Endodermal cell (in vitro differentiated cells): ENCODE data around the gene PMVK. TPM values are rescaled to one million over a fixed set of nuclear protein-coding genes. Genes with fewer than 3 reads are reported as not detected.

ENCODE experiments used
- DNase-seq: peaks from one replicate; pipeline ENCODE4 v3.0.0-alpha.2; 2017
- H3K27ac ChIP-seq: 2 replicates; pipeline ENCODE4 v1.5.1; 2013; ENCODE audit warnings: mild to moderate bottlenecking, low read depth, low read length, moderate library complexity
- H3K27me3 ChIP-seq: 2 replicates; pipeline ENCODE4 v1.6.1; 2013; ENCODE audit warnings: mild to moderate bottlenecking, low read length, moderate library complexity; ENCODE audit not compliant: insufficient read depth, control insufficient read depth, poor library complexity, severe bottlenecking
- H3K36me3 ChIP-seq: 2 replicates; pipeline ENCODE4 v1.7.0; 2013; ENCODE audit warnings: mild to moderate bottlenecking, low read length, moderate library complexity; ENCODE audit not compliant: control insufficient read depth, insufficient read depth
- H3K4me1 ChIP-seq: one replicate; pipeline ENCODE4 v1.7.0; 2013; ENCODE audit warnings: low read length; ENCODE audit not compliant: control insufficient read depth, insufficient read depth
- H3K4me3 ChIP-seq: 2 replicates; pipeline ENCODE4 v1.5.1; 2013; ENCODE audit warnings: mild to moderate bottlenecking, low read length, moderate library complexity
- H3K9ac ChIP-seq: 2 replicates; pipeline ENCODE4 v1.6.1; 2013; ENCODE audit warnings: mild to moderate bottlenecking, low read length, moderate library complexity; ENCODE audit not compliant: poor library complexity, severe bottlenecking; ENCODE audit errors: extremely low read depth
- H3K9me3 ChIP-seq: 2 replicates; pipeline ENCODE4 v1.6.1; 2013; ENCODE audit warnings: mild to moderate bottlenecking, low read length, moderate library complexity; ENCODE audit not compliant: control insufficient read depth
- H3K27ac Mint-ChIP-seq: 2 replicates; pipeline ENCODE4 v1.8.0; 2020; ENCODE audit warnings: mixed read lengths
- H3K27me3 Mint-ChIP-seq: 2 replicates; pipeline ENCODE4 v1.8.0; 2021; ENCODE audit warnings: mild to moderate bottlenecking, mixed read lengths; ENCODE audit not compliant: insufficient read depth
- H3K36me3 Mint-ChIP-seq: 2 replicates; pipeline ENCODE4 v1.8.0; 2020; ENCODE audit warnings: low read depth, mixed read lengths
- H3K4me1 Mint-ChIP-seq: 2 replicates; pipeline ENCODE4 v1.8.0; 2020; ENCODE audit warnings: mixed read lengths
- H3K4me3 Mint-ChIP-seq: 2 replicates; pipeline ENCODE4 v1.8.0; 2020; ENCODE audit warnings: mild to moderate bottlenecking, moderate library complexity, mixed read lengths
- H3K9me3 Mint-ChIP-seq: 2 replicates; pipeline ENCODE4 v1.8.0; 2020; ENCODE audit warnings: mild to moderate bottlenecking, mixed read lengths
- CTCF ChIP-seq: fragments of 200-600 bp; sonication (generic); conservative IDR thresholded peaks from 2 replicates; pipeline ENCODE4 v1.5.0; 2021; ENCODE audit warnings: antibody characterized with exemption, mild to moderate bottlenecking
- WGBS, 2 experiments: methylation state at CpG; one replicate each; pipeline versions ENCODE4 v1.1.5 to v1.1.7; 2013; ENCODE audit warnings: missing lambda C conversion rate in 2 of 2, mixed read lengths in 1 of 2; ENCODE audit not compliant: insufficient coverage in 1 of 2, insufficient read length in 1 of 2; 5-methylcytosine and 5-hydroxymethylcytosine counted together
- total RNA-seq, 2 donors: library from RNA; stranded (reverse); fragmentation: NEBNext Ultra II Directional in 1 of 2; extraction: Animal tissue kit (Norgen Biotek cat#: 25700) in 1 of 2; gene quantifications; 2 replicates in 1 of 2; 3 replicates in 1 of 2; pipeline ENCODE4 v1.2.1, GENCODE V29; 2021

The PMVK gene
- total RNA-seq, 2 donors from 2014 or later: 16.0 to 16.4 TPM

GRCh38 chr1:154962795-154963330, 26.3 kb upstream of the PMVK start:
- no peak for TF ChIP-seq CTCF
- Mint-ChIP-seq H3K4me1 (peaks cover 16% of the 10 kb centered on the region), H3K9me3 (no peaks in the 10 kb centered on the region), H3K36me3 (peaks cover 54% of the 10 kb centered on the region), H3K27ac (peak overlapping the region; percentile 82), H3K4me3 (peak overlapping the region; percentile 77), H3K27me3 (no peaks in the 10 kb centered on the region)
- no peaks in the 10 kb centered on the region for H3K4me1 ChIP-seq
- no peak for DNase-seq
- H3K9me3 ChIP-seq: no peaks in the 10 kb centered on the region
- H3K27ac ChIP-seq: no peak overlapping the region
- H3K4me3 ChIP-seq: peak overlapping the region; percentile 98
- H3K36me3 ChIP-seq: peaks cover 72% of the 10 kb centered on the region
- H3K9ac ChIP-seq: no peak overlapping the region
- 65 to 89% methylated on average over 2 to 6 of the region's 6 CpGs for WGBS, 2 experiments
- no peaks in the 10 kb centered on the region for H3K27me3 ChIP-seq

- Histone ChIP-seq H3K27me3 (no peaks in the 10 kb centered on the region), H3K36me3 (peaks cover 66% of the 10 kb centered on the region), H3K9me3 (no peaks in the 10 kb centered on the region), H3K27ac (peak overlapping the region; percentile 93), H3K4me3 (peak overlapping the region; percentile 98), H3K9ac (peak overlapping the region; percentile 68), H3K4me1 (no peaks in the 10 kb centered on the region)
- TF ChIP-seq CTCF: no peak
- Mint-ChIP-seq H3K27ac (peak overlapping the region; percentile 82), H3K36me3 (peaks cover 49% of the 10 kb centered on the region), H3K4me1 (peaks cover 22% of the 10 kb centered on the region), H3K4me3 (peak overlapping the region; percentile 77), H3K9me3 (no peaks in the 10 kb centered on the region), H3K27me3 (no peaks in the 10 kb centered on the region)
- 19 to 36% methylated on average over 10 to 25 of the region's 25 CpGs for WGBS, 2 experiments
- DNase-seq: peak; percentile 81
Observed at GRCh38 chr1:154962156-154962749, 25.7 kb upstream of the PMVK start.

GRCh38 chr1:154961207-154962155, 25.0 kb upstream of the PMVK start, which contains the start of gene PYGO2:
PYGO2 (minus strand) TSS chr1:154961782; CDS start chr1:154961576, 206 bp downstream.
- H3K4me1 Mint-ChIP-seq: peaks cover 30% of the 10 kb centered on the region
- H3K36me3 Mint-ChIP-seq: peaks cover 41% of the 10 kb centered on the region
- Histone ChIP-seq H3K9me3 (no peaks in the 10 kb centered on the region), H3K4me3 (peak within 1 kb of the TSS; percentile 98), H3K4me1 (peaks cover 6% of the 10 kb centered on the region), H3K27ac (peak within 1 kb of the TSS; percentile 93), H3K9ac (peak within 1 kb of the TSS; percentile 68), H3K36me3 (peaks cover 58% of the 10 kb centered on the region), H3K27me3 (no peaks in the 10 kb centered on the region)
- peak within 1 kb of the TSS; percentile 82 for H3K27ac Mint-ChIP-seq
- H3K9me3 Mint-ChIP-seq: no peaks in the 10 kb centered on the region
- no peaks in the 10 kb centered on the region for H3K27me3 Mint-ChIP-seq
- DNase-seq: peak; percentile 93
- 1% methylated on average over 24 to 93 of the region's 93 CpGs for WGBS, 2 experiments
- peak within 1 kb of the TSS; percentile 77 for H3K4me3 Mint-ChIP-seq
- peak; percentile 74 for TF ChIP-seq CTCF
